ENCODE measurements around the gene MAN2B2.

GRCh38 chr4:6546091-6546490 is 28.9 kb upstream of the MAN2B2 start:
- TF ChIP-seq POLR2A (IDR thresholded peaks at IDR 0.05) (no peak), POLR2AphosphoS5 (IDR thresholded peaks at IDR 0.05) (no peak)
- TF ChIP-seq, protein P1, sequence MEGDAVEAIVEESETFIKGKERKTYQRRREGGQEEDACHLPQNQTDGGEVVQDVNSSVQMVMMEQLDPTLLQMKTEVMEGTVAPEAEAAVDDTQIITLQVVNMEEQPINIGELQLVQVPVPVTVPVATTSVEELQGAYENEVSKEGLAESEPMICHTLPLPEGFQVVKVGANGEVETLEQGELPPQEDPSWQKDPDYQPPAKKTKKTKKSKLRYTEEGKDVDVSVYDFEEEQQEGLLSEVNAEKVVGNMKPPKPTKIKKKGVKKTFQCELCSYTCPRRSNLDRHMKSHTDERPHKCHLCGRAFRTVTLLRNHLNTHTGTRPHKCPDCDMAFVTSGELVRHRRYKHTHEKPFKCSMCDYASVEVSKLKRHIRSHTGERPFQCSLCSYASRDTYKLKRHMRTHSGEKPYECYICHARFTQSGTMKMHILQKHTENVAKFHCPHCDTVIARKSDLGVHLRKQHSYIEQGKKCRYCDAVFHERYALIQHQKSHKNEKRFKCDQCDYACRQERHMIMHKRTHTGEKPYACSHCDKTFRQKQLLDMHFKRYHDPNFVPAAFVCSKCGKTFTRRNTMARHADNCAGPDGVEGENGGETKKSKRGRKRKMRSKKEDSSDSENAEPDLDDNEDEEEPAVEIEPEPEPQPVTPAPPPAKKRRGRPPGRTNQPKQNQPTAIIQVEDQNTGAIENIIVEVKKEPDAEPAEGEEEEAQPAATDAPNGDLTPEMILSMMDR (IDR thresholded peaks at IDR 0.05): no peak

All from sigmoid colon (tissue), 4 donors.